Measurements from ENCODE around the gene ATXN7L1.

GRCh38 chr7:105811189-105811847 is 65.1 kb downstream of the ATXN7L1 start:
- no peak for TF ChIP-seq GATA3 (IDR thresholded peaks at IDR 0.05; ENCODE audit: low read depth, low read length)
- TF ChIP-seq GATA2 (IDR thresholded peaks at IDR 0.05; ENCODE audit: low read depth, low read length): no peak

Data from SH-SY5Y (cell line).